Panc1 (cell line): ENCODE data around the gene CCDC192. TPM values are rescaled to one million over a fixed set of nuclear protein-coding genes. Genes with fewer than 3 reads are reported as not detected.

ENCODE experiments used
- ATAC-seq: fragments of 200-7000 bp; cut with Tn5 transposase; 2 replicates; pipeline ENCODE4 v1.9.1; 2020; ENCODE audit warnings: mild to moderate bottlenecking, moderate library complexity
- BruUV-seq: library from RNA; stranded (reverse); fragments of 400-500 nt; replicated peaks from 2 replicates; lab custom pipeline; 2021; lab: Mats Ljungman, UMichigan
- CTCF ChIA-PET: fragments of 300-600 bp; sonication (Branson Sonifier 250); formaldehyde crosslinking; loops from one replicate; lab custom pipeline; 2022; ENCODE audit warnings: antibody characterized with exemption; lab: Charles Lee
- POLR2A ChIA-PET: fragments of 300-600 bp; sonication (Branson Sonifier 250); formaldehyde crosslinking; loops from one replicate; lab custom pipeline; 2022; ENCODE audit warnings: antibody characterized with exemption; lab: Charles Lee
- DNase-seq: peaks from one replicate; pipeline ENCODE4 v3.0.0-alpha.2; 2010; ENCODE audit warnings: low read depth, low spot score
- H3K27ac ChIP-seq: 2 replicates; pipeline ENCODE4 v1.5.1; 2011; ENCODE audit warnings: mild to moderate bottlenecking, low read length, inconsistent platforms
- H3K27me3 ChIP-seq: fragments of 200-500 bp; sonication (Bioruptor generic); 2 replicates; pipeline ENCODE4 v1.6.0; 2014; ENCODE audit warnings: low read length, inconsistent platforms; ENCODE audit not compliant: control insufficient read depth, insufficient read depth
- H3K36me3 ChIP-seq: fragments of 200-500 bp; sonication (Bioruptor generic); 2 replicates; pipeline ENCODE4 v1.5.1; 2014; ENCODE audit warnings: inconsistent platforms, mild to moderate bottlenecking, low read length, moderate library complexity; ENCODE audit not compliant: control insufficient read depth, insufficient read depth
- H3K4me1 ChIP-seq: 2 replicates; pipeline ENCODE4 v1.5.1; 2011; ENCODE audit warnings: inconsistent platforms, mild to moderate bottlenecking, low read length, moderate library complexity; ENCODE audit not compliant: control insufficient read depth, insufficient read depth
- H3K4me3 ChIP-seq, 2 experiments: 2 replicates each; pipeline ENCODE4 v1.5.1; 2011 to 2012; ENCODE audit warnings: low read depth in 2 of 2, low read length in 2 of 2, mild to moderate bottlenecking in 2 of 2, inconsistent platforms in 1 of 2, moderate library complexity in 1 of 2
- H3K9me3 ChIP-seq: fragments of 200-500 bp; sonication (Bioruptor generic); 2 replicates; pipeline ENCODE4 v1.5.1; 2014; ENCODE audit warnings: low read depth, mild to moderate bottlenecking, inconsistent platforms, low read length, moderate library complexity; ENCODE audit not compliant: control insufficient read depth, insufficient read depth
- POLR2AphosphoS5 ChIP-seq: IDR thresholded peaks from 2 replicates; pipeline ENCODE4 v1.6.1; 2012; ENCODE audit warnings: mild to moderate bottlenecking, low read depth, low read length, moderate library complexity
- SIN3A ChIP-seq: IDR thresholded peaks from 2 replicates; pipeline ENCODE4 v1.6.1; 2012; ENCODE audit warnings: low read depth, mild to moderate bottlenecking, low read length, moderate library complexity, borderline replicate concordance; ENCODE audit not compliant: insufficient read depth
- TCF7L2 ChIP-seq: IDR thresholded peaks from 2 replicates; pipeline ENCODE4 v1.6.1; 2011; ENCODE audit warnings: mild to moderate bottlenecking, low read depth, low read length, inconsistent platforms
- in situ Hi-C: cut with HindIII; loops from 2 replicates; pipeline ENCODE4 v1.10.0; 2016; ENCODE audit warnings: low sequenced_read_pairs, low pct_unique_long_range_greater_than_20kb
- intact Hi-C: fragments of 100-400 bp; cut with micrococcal nuclease; formaldehyde crosslinking; loops from one replicate; pipeline ENCODE4 v1.10.0; 2022; ENCODE audit not compliant: unreplicated experiment
- total RNA-seq: library from RNA; stranded (reverse); gene quantifications from one replicate; pipeline ENCODE4 v1.2.1, GENCODE V29; 2021; ENCODE audit not compliant: unreplicated experiment
- TF ChIP-seq, protein P1 (sequence below): fragments of 450-650 bp; IDR thresholded peaks from 2 replicates; pipeline ENCODE4 v1.5.1; 2017; ENCODE audit warnings: mild to moderate bottlenecking
- TF ChIP-seq, protein P2 (sequence below), 2 experiments: IDR thresholded peaks; 2 replicates each; pipeline ENCODE4 v1.6.1; 2011 to 2012; ENCODE audit warnings: low read depth in 2 of 2, control low read depth in 1 of 2, low read length in 1 of 2, mild to moderate bottlenecking in 1 of 2, moderate library complexity in 1 of 2; ENCODE audit not compliant: insufficient read depth in 1 of 2

CCDC192 gene
- total RNA-seq, 1 experiment from 2014 or later, result not detected

DNA sequence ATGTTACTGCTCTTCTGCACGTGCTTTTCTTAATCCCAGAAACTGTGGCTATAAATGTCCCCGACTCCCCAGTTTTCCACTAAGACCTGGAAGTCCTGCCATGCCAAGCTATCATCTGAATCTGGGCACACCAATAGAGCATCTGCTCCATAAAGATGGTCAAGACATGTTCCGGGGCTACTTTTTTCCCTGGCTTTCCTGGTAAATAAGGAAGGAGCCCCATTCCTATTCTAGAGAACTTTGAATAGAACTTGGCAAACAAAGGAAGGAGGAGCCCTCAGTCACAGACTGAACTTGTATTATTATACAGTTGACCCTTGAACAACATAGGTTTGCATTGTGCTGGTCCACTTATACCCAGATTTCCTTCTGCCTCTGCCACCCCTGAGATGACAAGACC lies 182.9 kb downstream of the CCDC192 start:
- no peak for TF ChIP-seq TCF7L2
- no peak for TF ChIP-seq SIN3A
- TF ChIP-seq, protein P1, sequence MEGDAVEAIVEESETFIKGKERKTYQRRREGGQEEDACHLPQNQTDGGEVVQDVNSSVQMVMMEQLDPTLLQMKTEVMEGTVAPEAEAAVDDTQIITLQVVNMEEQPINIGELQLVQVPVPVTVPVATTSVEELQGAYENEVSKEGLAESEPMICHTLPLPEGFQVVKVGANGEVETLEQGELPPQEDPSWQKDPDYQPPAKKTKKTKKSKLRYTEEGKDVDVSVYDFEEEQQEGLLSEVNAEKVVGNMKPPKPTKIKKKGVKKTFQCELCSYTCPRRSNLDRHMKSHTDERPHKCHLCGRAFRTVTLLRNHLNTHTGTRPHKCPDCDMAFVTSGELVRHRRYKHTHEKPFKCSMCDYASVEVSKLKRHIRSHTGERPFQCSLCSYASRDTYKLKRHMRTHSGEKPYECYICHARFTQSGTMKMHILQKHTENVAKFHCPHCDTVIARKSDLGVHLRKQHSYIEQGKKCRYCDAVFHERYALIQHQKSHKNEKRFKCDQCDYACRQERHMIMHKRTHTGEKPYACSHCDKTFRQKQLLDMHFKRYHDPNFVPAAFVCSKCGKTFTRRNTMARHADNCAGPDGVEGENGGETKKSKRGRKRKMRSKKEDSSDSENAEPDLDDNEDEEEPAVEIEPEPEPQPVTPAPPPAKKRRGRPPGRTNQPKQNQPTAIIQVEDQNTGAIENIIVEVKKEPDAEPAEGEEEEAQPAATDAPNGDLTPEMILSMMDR, result no peak
- no peak for TF ChIP-seq POLR2AphosphoS5
- TF ChIP-seq, protein P2, sequence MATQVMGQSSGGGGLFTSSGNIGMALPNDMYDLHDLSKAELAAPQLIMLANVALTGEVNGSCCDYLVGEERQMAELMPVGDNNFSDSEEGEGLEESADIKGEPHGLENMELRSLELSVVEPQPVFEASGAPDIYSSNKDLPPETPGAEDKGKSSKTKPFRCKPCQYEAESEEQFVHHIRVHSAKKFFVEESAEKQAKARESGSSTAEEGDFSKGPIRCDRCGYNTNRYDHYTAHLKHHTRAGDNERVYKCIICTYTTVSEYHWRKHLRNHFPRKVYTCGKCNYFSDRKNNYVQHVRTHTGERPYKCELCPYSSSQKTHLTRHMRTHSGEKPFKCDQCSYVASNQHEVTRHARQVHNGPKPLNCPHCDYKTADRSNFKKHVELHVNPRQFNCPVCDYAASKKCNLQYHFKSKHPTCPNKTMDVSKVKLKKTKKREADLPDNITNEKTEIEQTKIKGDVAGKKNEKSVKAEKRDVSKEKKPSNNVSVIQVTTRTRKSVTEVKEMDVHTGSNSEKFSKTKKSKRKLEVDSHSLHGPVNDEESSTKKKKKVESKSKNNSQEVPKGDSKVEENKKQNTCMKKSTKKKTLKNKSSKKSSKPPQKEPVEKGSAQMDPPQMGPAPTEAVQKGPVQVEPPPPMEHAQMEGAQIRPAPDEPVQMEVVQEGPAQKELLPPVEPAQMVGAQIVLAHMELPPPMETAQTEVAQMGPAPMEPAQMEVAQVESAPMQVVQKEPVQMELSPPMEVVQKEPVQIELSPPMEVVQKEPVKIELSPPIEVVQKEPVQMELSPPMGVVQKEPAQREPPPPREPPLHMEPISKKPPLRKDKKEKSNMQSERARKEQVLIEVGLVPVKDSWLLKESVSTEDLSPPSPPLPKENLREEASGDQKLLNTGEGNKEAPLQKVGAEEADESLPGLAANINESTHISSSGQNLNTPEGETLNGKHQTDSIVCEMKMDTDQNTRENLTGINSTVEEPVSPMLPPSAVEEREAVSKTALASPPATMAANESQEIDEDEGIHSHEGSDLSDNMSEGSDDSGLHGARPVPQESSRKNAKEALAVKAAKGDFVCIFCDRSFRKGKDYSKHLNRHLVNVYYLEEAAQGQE (IDR thresholded peaks at IDR 0.05; ENCODE audit: insufficient read depth in 1 of 2, low read depth in 2 of 2, low read length in 1 of 2), result no peak
- no peak overlapping the region for H3K27ac ChIP-seq
- no peaks in the 10 kb centered on the region for H3K4me1 ChIP-seq
- no peaks in the 10 kb centered on the region for H3K9me3 ChIP-seq
- ChIA-PET CTCF (no interaction called here), POLR2A (no interaction called here)
- no peaks in the 10 kb centered on the region for H3K36me3 ChIP-seq
- no TSS peak for BruUV-seq
- intact Hi-C loops, result no loop called here
- no peaks in the 10 kb centered on the region for H3K27me3 ChIP-seq
- DNase-seq (no peak), ATAC-seq (no peak)
- H3K4me3 ChIP-seq, result no peak overlapping the region
- in situ Hi-C loops, result no loop called here

DNA sequence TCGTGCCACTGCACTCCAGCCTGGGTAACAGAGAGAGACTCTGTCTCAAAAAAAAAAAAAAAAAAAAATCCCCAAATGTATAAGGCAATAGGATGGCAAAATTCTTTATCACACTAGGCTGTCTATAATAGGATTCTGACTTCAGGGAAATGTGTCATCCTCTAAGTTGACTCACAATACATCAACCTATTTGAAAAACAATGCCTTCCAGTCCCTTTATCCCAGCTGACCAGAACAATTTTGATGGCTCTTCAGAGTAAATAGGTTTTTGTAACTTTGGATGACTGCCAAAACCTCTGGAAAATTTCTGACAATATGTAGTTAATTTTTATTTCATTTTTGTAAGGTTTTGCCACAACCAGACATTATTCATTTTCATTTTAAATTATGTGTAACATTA lies 184.1 kb downstream of the CCDC192 start:
- H3K27ac ChIP-seq, result no peak overlapping the region
- ATAC-seq (no peak), DNase-seq (no peak)
- CTCF ChIA-PET, result interaction anchor here (0.6 kb wide), 1 partner anchor 163 kb away, joined by 3 read pairs; no protein-coding TSS in a partner anchor
- H3K36me3 ChIP-seq, result no peaks in the 10 kb centered on the region
- POLR2A ChIA-PET, result no interaction called here
- no peaks in the 10 kb centered on the region for H3K27me3 ChIP-seq
- BruUV-seq, result no TSS peak
- H3K9me3 ChIP-seq, result no peaks in the 10 kb centered on the region
- H3K4me3 ChIP-seq, result no peak overlapping the region
- intact Hi-C loops (no loop called here), in situ Hi-C loops (no loop called here)
- TF ChIP-seq TCF7L2 (no peak), POLR2AphosphoS5 (no peak), SIN3A (no peak)
- TF ChIP-seq, protein P1, result no peak
- TF ChIP-seq, protein P2 (IDR thresholded peaks at IDR 0.05; ENCODE audit: insufficient read depth in 1 of 2, low read depth in 2 of 2, low read length in 1 of 2), result no peak
- no peaks in the 10 kb centered on the region for H3K4me1 ChIP-seq
